Measurements from ENCODE around the gene PGRMC2. TPM values are rescaled to one million over a fixed set of nuclear protein-coding genes. Genes with fewer than 3 reads are reported as not detected.

The PGRMC2 gene
- total RNA-seq, 1 experiment from 2014 or later = 77.6 TPM

DNA sequence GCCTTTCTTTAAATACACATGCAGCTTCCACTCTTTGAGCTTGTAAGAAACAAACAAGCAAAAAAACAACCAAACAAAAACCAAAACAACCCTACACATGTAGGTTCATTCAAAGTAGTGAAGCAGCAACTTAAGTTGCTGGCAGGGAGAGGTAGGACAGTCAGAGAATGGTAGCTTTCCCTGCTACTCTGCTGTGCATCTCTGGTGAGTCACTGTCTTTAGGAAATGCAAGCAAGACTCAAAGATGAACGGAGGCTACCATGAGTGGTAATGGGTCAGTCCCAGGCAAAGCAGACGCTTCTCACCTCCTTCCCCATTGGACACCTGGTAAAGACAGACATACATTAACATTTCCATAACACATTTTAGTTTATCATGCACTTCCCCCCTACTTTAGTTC lies 43.2 kb downstream of the PGRMC2 start:
- Mint-ChIP-seq H3K9me3 (peaks cover 43 to 61% of the 10 kb centered on the region in 2 experiments), H3K27ac (no peak overlapping the region), H3K36me3 (ENCODE audit: insufficient read depth in 1 of 3, low read depth in 3 of 3) (peaks cover 14 to 40% (median 23%) of the 10 kb centered on the region in 3 experiments), H3K27me3 (ENCODE audit: low read depth) (no peaks in the 10 kb centered on the region; the same call in 1 of the 2 replicates), H3K4me1 (peaks cover 0 to 2% of the 10 kb centered on the region in 2 experiments; a peak in 2 of 4 replicates), H3K4me3 (no peak overlapping the region)
- Histone ChIP-seq H2BK15ac (ENCODE audit: low read depth, low read length) (no peak overlapping the region), H2BK20ac (ENCODE audit: low read depth, low read length, poor library complexity, severe bottlenecking) (no peak overlapping the region), H3K14ac (ENCODE audit: insufficient read depth, low read length) (no peak overlapping the region), H3K9ac (ENCODE audit: extremely low read depth, insufficient read length, low read length) (no peak overlapping the region), H4K5ac (ENCODE audit: insufficient read length, low read depth, low read length) (no peak overlapping the region), H3K79me2 (ENCODE audit: insufficient read depth, low read length) (no peaks in the 10 kb centered on the region), H3K79me1 (ENCODE audit: insufficient read depth, low read depth, low read length, poor library complexity, severe bottlenecking) (no peaks in the 10 kb centered on the region), H3K27me3 (ENCODE audit: insufficient read depth, low read length) (no peaks in the 10 kb centered on the region), H2BK12ac (ENCODE audit: insufficient read length, low read depth, low read length) (no peak overlapping the region), H3K23me2 (ENCODE audit: insufficient read length, low read depth, low read length, poor library complexity, severe bottlenecking) (no peaks in the 10 kb centered on the region), H3K9me3 (ENCODE audit: control insufficient read depth, low read depth, low read length) (peaks cover 14% of the 10 kb centered on the region), H3K27ac (ENCODE audit: insufficient read length, low read depth, low read length) (no peak overlapping the region), H2AK5ac (ENCODE audit: insufficient read length, low read length) (no peak overlapping the region), H4K20me1 (ENCODE audit: control insufficient read depth, insufficient read depth, insufficient read length) (no peaks in the 10 kb centered on the region), H4K8ac (replicated peaks; ENCODE audit: insufficient read length, low read depth, low read length) (no peak overlapping the region), H3K23ac (ENCODE audit: insufficient read length, low read depth, low read length) (no peak overlapping the region), H3K4me2 (ENCODE audit: insufficient read depth, insufficient read length, low read length) (no peak overlapping the region), H2AFZ (ENCODE audit: low read length) (no peak overlapping the region), H2BK5ac (ENCODE audit: insufficient read length, low read length) (no peak overlapping the region), H4K91ac (ENCODE audit: insufficient read length, low read depth, low read length) (no peak overlapping the region), H3T11ph (ENCODE audit: low read length) (no peak overlapping the region), H3K4me1 (ENCODE audit: insufficient read depth, low read length) (no peaks in the 10 kb centered on the region), H3K18ac (ENCODE audit: insufficient read length, low read depth, low read length) (no peak overlapping the region), H3K56ac (ENCODE audit: insufficient read length, low read depth, low read length) (no peak overlapping the region), H2BK120ac (ENCODE audit: low read depth, low read length, poor library complexity, severe bottlenecking) (no peak overlapping the region), H3K4ac (ENCODE audit: low read depth, low read length) (no peak overlapping the region)
- DNase-seq = no peak
- WGBS (ENCODE audit: extremely low coverage, insufficient read length, low lambda C conversion rate) = no CpG with 5 or more reads among the region's 2 CpGs
- TF ChIP-seq, protein P1, sequence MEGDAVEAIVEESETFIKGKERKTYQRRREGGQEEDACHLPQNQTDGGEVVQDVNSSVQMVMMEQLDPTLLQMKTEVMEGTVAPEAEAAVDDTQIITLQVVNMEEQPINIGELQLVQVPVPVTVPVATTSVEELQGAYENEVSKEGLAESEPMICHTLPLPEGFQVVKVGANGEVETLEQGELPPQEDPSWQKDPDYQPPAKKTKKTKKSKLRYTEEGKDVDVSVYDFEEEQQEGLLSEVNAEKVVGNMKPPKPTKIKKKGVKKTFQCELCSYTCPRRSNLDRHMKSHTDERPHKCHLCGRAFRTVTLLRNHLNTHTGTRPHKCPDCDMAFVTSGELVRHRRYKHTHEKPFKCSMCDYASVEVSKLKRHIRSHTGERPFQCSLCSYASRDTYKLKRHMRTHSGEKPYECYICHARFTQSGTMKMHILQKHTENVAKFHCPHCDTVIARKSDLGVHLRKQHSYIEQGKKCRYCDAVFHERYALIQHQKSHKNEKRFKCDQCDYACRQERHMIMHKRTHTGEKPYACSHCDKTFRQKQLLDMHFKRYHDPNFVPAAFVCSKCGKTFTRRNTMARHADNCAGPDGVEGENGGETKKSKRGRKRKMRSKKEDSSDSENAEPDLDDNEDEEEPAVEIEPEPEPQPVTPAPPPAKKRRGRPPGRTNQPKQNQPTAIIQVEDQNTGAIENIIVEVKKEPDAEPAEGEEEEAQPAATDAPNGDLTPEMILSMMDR (conservative IDR thresholded peaks at IDR 0.05) = no peak
